HCT116 (cell line): ENCODE data around the gene COL23A1. TPM values are rescaled to one million over a fixed set of nuclear protein-coding genes. Genes with fewer than 3 reads are reported as not detected.

Experiments used
- ATAC-seq: fragments of 200-7000 bp; cut with Tn5 transposase; 2 replicates; pipeline ENCODE4 v1.9.1; 2020; ENCODE audit warnings: mild to moderate bottlenecking, moderate library complexity
- BruUV-seq: library from RNA; stranded (reverse); fragments of 400-500 nt; replicated peaks from 2 replicates; lab custom pipeline; 2021; lab: Mats Ljungman, UMichigan
- CTCF ChIA-PET: fragments of 300-600 bp; sonication (Branson Sonifier 250); formaldehyde crosslinking; loops from one replicate; lab custom pipeline; 2021; ENCODE audit warnings: antibody characterized with exemption; lab: Charles Lee
- POLR2A ChIA-PET: fragments of 300-600, 350-600 bp; sonication (Branson Sonifier 250); formaldehyde crosslinking; loops from one replicate; lab custom pipeline; 2021; ENCODE audit warnings: antibody characterized with exemption; lab: Charles Lee
- RAD21 ChIA-PET, 2 experiments: fragments of 300-600 bp; sonication (Branson Sonifier 250); formaldehyde crosslinking; loops; one replicate each; lab custom pipeline; 2023; ENCODE audit warnings: low total read pairs in 2 of 2; ENCODE audit not compliant: uncharacterized antibody in 2 of 2, unreplicated experiment in 2 of 2, low non-redundant PET in 1 of 2; lab: Charles Lee
- DNase-seq: peaks from one replicate; pipeline ENCODE4 v3.0.0-alpha.2; 2010; ENCODE audit warnings: low read depth, low spot score
- H2AFZ ChIP-seq: fragments of 200-600 bp; shearing (Covaris generic), sonication (generic); 2 replicates; pipeline ENCODE4 v1.6.1; 2017; ENCODE audit warnings: low read depth, mixed run types, mixed read lengths, antibody characterized with exemption, low read length; ENCODE audit not compliant: poor library complexity, severe bottlenecking
- H3K27ac ChIP-seq: 2 replicates; pipeline ENCODE4 v1.5.1; 2012; ENCODE audit warnings: low read depth, low read length
- H3K27me3 ChIP-seq: fragments of 200-600 bp; sonication (generic); 2 replicates; pipeline ENCODE4 v1.6.1; 2016; ENCODE audit warnings: mixed run types, low read length, mixed read lengths; ENCODE audit not compliant: insufficient read depth
- H3K36me3 ChIP-seq, 2 experiments: fragments of 200-500 bp in 1 of 2; fragments of 200-600 bp in 1 of 2; sonication (Bioruptor generic) in 1 of 2; sonication (generic) in 1 of 2; 2 replicates each; pipeline versions ENCODE4 v1.5.1 to v1.6.1; 2014 to 2016; ENCODE audit warnings: low read length in 2 of 2, inconsistent platforms in 1 of 2, mixed read lengths in 1 of 2, mixed run types in 1 of 2; ENCODE audit not compliant: insufficient read depth in 2 of 2, control insufficient read depth in 1 of 2
- H3K4me1 ChIP-seq, 2 experiments: fragments of 200-600 bp in 1 of 2; sonication (generic) in 1 of 2; 2 replicates each; pipeline versions ENCODE4 v1.5.1 to v1.6.1; 2012 to 2017; ENCODE audit warnings: low read length in 2 of 2, inconsistent platforms in 1 of 2, mild to moderate bottlenecking in 1 of 2, mixed read lengths in 1 of 2, mixed run types in 1 of 2, moderate library complexity in 1 of 2; ENCODE audit not compliant: insufficient read depth in 2 of 2, control insufficient read depth in 1 of 2
- H3K4me2 ChIP-seq: fragments of 200-600 bp; sonication (generic); 2 replicates; pipeline ENCODE4 v1.6.1; 2017; ENCODE audit warnings: mixed run types, low read length, mixed read lengths
- H3K4me3 ChIP-seq, 2 experiments: fragments of 200-600 bp in 1 of 2; sonication (generic) in 1 of 2; replicated peaks in 1 of 2; 2 replicates each; pipeline ENCODE4 v1.5.1; 2011 to 2016; ENCODE audit warnings: low read length in 2 of 2, control low read depth in 1 of 2, low read depth in 1 of 2, mild to moderate bottlenecking in 1 of 2, mixed read lengths in 1 of 2, mixed run types in 1 of 2
- H3K79me2 ChIP-seq: fragments of 200-600 bp; sonication (generic); 2 replicates; pipeline ENCODE4 v1.6.1; 2017; ENCODE audit warnings: mild to moderate bottlenecking, mixed run types, low read length, moderate library complexity, mixed read lengths; ENCODE audit not compliant: insufficient read depth
- H3K9ac ChIP-seq: fragments of 200-600 bp; sonication (generic); 2 replicates; pipeline ENCODE4 v1.6.1; 2016; ENCODE audit warnings: low read length, mixed read lengths
- H3K9me2 ChIP-seq: fragments of 200-600 bp; sonication (generic), shearing (Covaris generic); 2 replicates; pipeline ENCODE4 v1.6.1; 2017; ENCODE audit warnings: mixed run types, mild to moderate bottlenecking, moderate library complexity; ENCODE audit not compliant: insufficient read depth
- H3K9me3 ChIP-seq, 2 experiments: fragments of 200-500 bp in 1 of 2; fragments of 200-600 bp in 1 of 2; sonication (Bioruptor generic) in 1 of 2; sonication (generic) in 1 of 2; 2 replicates each; pipeline ENCODE4 v1.6.1; 2014 to 2017; ENCODE audit warnings: low read length in 2 of 2, mixed read lengths in 2 of 2, inconsistent platforms in 1 of 2, low read depth in 1 of 2, mild to moderate bottlenecking in 1 of 2, mixed run types in 1 of 2, moderate library complexity in 1 of 2; ENCODE audit not compliant: control insufficient read depth in 1 of 2, insufficient read depth in 1 of 2
- H4K20me1 ChIP-seq: fragments of 200-600 bp; sonication (generic), shearing (Covaris generic); 2 replicates; pipeline ENCODE4 v1.6.1; 2017; ENCODE audit warnings: mixed run types, mild to moderate bottlenecking, moderate library complexity; ENCODE audit not compliant: insufficient read depth
- CBX3 ChIP-seq: IDR thresholded peaks from 2 replicates; pipeline ENCODE4 v1.6.1; 2012; ENCODE audit warnings: low read depth
- CEBPB ChIP-seq: IDR thresholded peaks from 2 replicates; pipeline ENCODE4 v1.6.1; 2012; ENCODE audit warnings: low read depth
- CTCF ChIP-seq, 3 experiments: fragments of 200-600 bp in 1 of 3; sonication (generic) in 1 of 3; IDR thresholded peaks in 2 of 3; conservative IDR thresholded peaks in 1 of 3; 2 replicates each; pipeline ENCODE4 v1.5.1; 2012 to 2017; ENCODE audit warnings: low read depth in 2 of 3, low read length in 2 of 3, antibody characterized with exemption in 1 of 3, borderline replicate concordance in 1 of 3, control low read depth in 1 of 3, mild to moderate bottlenecking in 1 of 3, mixed read lengths in 1 of 3, mixed run types in 1 of 3, moderate library complexity in 1 of 3; ENCODE audit not compliant: insufficient read depth in 1 of 3
- EGR1 ChIP-seq: IDR thresholded peaks from 2 replicates; pipeline ENCODE4 v1.6.1; 2012; ENCODE audit warnings: low read depth
- ELF1 ChIP-seq: IDR thresholded peaks from 2 replicates; pipeline ENCODE4 v1.6.1; 2012; ENCODE audit warnings: low read depth, borderline replicate concordance
- EZH2 ChIP-seq: fragments of 200-600 bp; sonication (generic); IDR thresholded peaks from 2 replicates; pipeline ENCODE4 v1.6.1; 2017; ENCODE audit warnings: antibody characterized with exemption, mixed run types
- EZH2phosphoT487 ChIP-seq: fragments of 200-600 bp; IDR thresholded peaks from 2 replicates; pipeline ENCODE4 v1.6.1; 2018; ENCODE audit warnings: antibody characterized with exemption, borderline replicate concordance
- FOSL1 ChIP-seq: IDR thresholded peaks from 2 replicates; pipeline ENCODE4 v1.6.1; 2012; ENCODE audit warnings: low read depth
- POLR2AphosphoS5 ChIP-seq: IDR thresholded peaks from 2 replicates; pipeline ENCODE4 v1.6.1; 2011; ENCODE audit warnings: mild to moderate bottlenecking, low read depth, low read length, moderate library complexity
- SIN3A ChIP-seq: IDR thresholded peaks from 2 replicates; pipeline ENCODE4 v1.6.1; 2012; ENCODE audit warnings: low read depth
- SP1 ChIP-seq: IDR thresholded peaks from 2 replicates; pipeline ENCODE4 v1.6.1; 2012; ENCODE audit warnings: low read depth
- SRF ChIP-seq: IDR thresholded peaks from 2 replicates; pipeline ENCODE4 v1.6.1; 2012; ENCODE audit warnings: low read depth
- TCF7L2 ChIP-seq: IDR thresholded peaks from 2 replicates; pipeline ENCODE4 v1.7.0; 2011; ENCODE audit warnings: borderline replicate concordance, inconsistent platforms; ENCODE audit not compliant: insufficient read depth, insufficient read length; ENCODE audit errors: extremely low read depth
- YY1 ChIP-seq: IDR thresholded peaks from 2 replicates; pipeline ENCODE4 v1.6.1; 2011; ENCODE audit warnings: low read length, low read depth, moderate library complexity, mild to moderate bottlenecking; ENCODE audit not compliant: insufficient replicate concordance; ENCODE audit errors: extremely low read depth
- ZNF274 ChIP-seq: fragments of 200-500 bp; sonication (Bioruptor generic); IDR thresholded peaks from 2 replicates; pipeline ENCODE4 v1.6.1; 2014; ENCODE audit warnings: mild to moderate bottlenecking, low read depth, low read length, inconsistent platforms
- intact Hi-C: fragments of 100-400 bp; cut with micrococcal nuclease; formaldehyde crosslinking; loops from 2 replicates; pipeline ENCODE4 v1.10.0; 2022
- total RNA-seq: library from RNA; stranded (reverse); gene quantifications from one replicate; pipeline ENCODE4 v1.2.1, GENCODE V29; 2021; ENCODE audit not compliant: unreplicated experiment
- TF ChIP-seq, protein P1 (sequence below): IDR thresholded peaks from 2 replicates; pipeline ENCODE4 v1.6.1; 2012

COL23A1 gene
- total RNA-seq, 1 experiment from 2014 or later: not detected

DNA sequence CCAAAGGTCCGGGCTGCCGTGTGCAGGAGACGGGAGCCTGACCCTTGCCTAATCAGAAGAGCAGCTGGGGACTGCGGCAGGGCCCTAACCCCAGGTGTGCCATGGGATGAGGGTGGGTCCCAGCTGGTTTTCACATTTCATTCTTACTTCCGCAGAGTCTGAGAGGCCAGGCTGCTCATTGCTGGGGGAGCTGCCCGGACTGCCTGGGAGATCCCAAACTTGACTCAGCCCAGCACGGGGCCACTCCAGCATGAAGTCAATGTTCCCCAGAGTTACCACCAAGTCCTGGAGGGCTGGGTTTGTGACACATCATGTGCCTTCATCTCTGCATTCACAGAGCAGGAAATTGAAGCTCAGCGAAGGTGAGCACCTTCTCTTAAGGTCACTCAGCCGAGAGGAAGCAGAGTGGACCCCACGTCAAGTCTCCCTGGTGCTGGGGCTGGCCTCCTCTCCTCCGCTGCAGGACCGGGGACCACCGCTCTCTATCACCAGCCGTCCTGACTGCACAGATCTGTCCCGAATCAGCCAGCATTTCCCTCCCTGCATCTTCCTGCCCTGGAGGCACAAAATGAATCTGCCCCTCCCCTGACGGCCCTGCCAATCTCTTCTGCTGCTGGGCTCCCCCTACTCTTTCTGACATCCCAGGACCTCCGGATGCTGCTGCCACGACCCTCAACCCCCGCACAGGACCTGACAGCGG, 303.0 kb downstream of the COL23A1 start:
- Histone ChIP-seq H3K27ac (no peak overlapping the region), H3K9me3 (peaks cover 0 to 11% of the 10 kb centered on the region in 2 experiments; a peak in 1 of 4 replicates)
- no peak for TF ChIP-seq SP1
- TF ChIP-seq YY1: no peak
- no peak for TF ChIP-seq ELF1
- TF ChIP-seq, protein P1, sequence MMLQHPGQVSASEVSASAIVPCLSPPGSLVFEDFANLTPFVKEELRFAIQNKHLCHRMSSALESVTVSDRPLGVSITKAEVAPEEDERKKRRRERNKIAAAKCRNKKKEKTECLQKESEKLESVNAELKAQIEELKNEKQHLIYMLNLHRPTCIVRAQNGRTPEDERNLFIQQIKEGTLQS: no peak
- no peak for TF ChIP-seq CEBPB
- no peak for TF ChIP-seq POLR2AphosphoS5
- no peak for TF ChIP-seq CTCF (IDR thresholded peaks at IDR 0.05 in 2 of 3, conservative IDR thresholded peaks at IDR 0.05 in 1 of 3; ENCODE audit: borderline replicate concordance in 1 of 3, insufficient read depth in 1 of 3, low read depth in 2 of 3, low read length in 2 of 3)
- no peak for TF ChIP-seq TCF7L2
- no peak for TF ChIP-seq EZH2
- no peak for TF ChIP-seq SIN3A
- no peak for TF ChIP-seq ZNF274
- TF ChIP-seq CBX3: no peak
- no peak for TF ChIP-seq SRF
- no peak for TF ChIP-seq EZH2phosphoT487
- TF ChIP-seq EGR1: no peak
- TF ChIP-seq FOSL1: no peak
- TF ChIP-seq, all 23 proteins: peak for 0
- Histone ChIP-seq H3K9me2 (no peaks in the 10 kb centered on the region), H3K79me2 (no peaks in the 10 kb centered on the region), H3K9ac (no peak overlapping the region), H3K4me3 (no peak overlapping the region), H3K27me3 (peaks cover 4% of the 10 kb centered on the region; the same call in 1 of the 2 replicates), H4K20me1 (no peaks in the 10 kb centered on the region), H3K36me3 (no peaks in the 10 kb centered on the region), H3K4me2 (no peak overlapping the region), H2AFZ (no peak overlapping the region), H3K4me1 (no peaks in the 10 kb centered on the region)
- ATAC-seq (no peak), DNase-seq (no peak)
- intact Hi-C loops: no loop called here
- POLR2A ChIA-PET: no interaction called here
- no TSS peak for BruUV-seq
- RAD21 ChIA-PET: no interaction called here
- CTCF ChIA-PET: no interaction called here
